ENCODE measurements around the gene WDPCP. TPM values are rescaled to one million over a fixed set of nuclear protein-coding genes. Genes with fewer than 3 reads are reported as not detected.

WDPCP gene
- total and polyA plus RNA-seq, 2 of the 13 experiments (the other 11 are each of a cell fraction or from before 2014, with no cell fraction given) = 2.9 to 5.2 TPM

DNA sequence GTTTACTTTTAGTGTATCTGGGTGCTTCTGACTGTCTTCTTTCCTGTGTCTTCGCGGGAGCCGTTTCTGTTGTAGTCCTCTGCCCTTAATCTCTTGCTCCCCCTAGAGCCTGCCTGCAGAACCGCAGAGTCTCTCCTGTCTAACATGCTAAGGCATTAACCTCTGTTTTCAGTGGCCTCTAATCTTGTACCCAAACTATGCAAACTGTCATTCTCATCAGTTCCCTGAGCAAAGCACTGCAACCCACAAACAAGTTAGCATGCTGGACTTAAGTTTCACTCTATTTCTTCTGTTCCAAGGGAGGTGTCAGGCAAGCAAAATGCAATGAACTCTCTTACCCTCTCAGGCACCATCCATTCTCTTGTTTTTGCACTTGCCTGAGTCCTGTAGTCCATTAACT lies 399.3 kb downstream of the WDPCP start (continued):
- TF ChIP-seq ELF4 (CRISPR knock-in tag; IDR thresholded peaks at IDR 0.05; ENCODE audit: borderline replicate concordance) (no peak), U2AF2 (IDR thresholded peaks at IDR 0.05; ENCODE audit: low read depth, low read length) (no peak), NKX3-1 (CRISPR knock-in tag; IDR thresholded peaks at IDR 0.05) (no peak), HMG20A (CRISPR knock-in tag; IDR thresholded peaks at IDR 0.05; ENCODE audit: borderline replicate concordance) (peak; percentile 26; the same call in 1 of the 2 replicates), ZNF703 (CRISPR knock-in tag; IDR thresholded peaks at IDR 0.05; ENCODE audit: borderline replicate concordance) (no peak), ZNF713 (CRISPR knock-in tag; IDR thresholded peaks at IDR 0.05) (no peak), PCBP1 (IDR thresholded peaks at IDR 0.05; ENCODE audit: borderline replicate concordance, low read depth, low read length) (no peak), KDM4B (CRISPR knock-in tag; IDR thresholded peaks at IDR 0.05) (no peak), EEA1 (CRISPR knock-in tag; IDR thresholded peaks at IDR 0.05; ENCODE audit: borderline replicate concordance) (no peak), ZNF180 (CRISPR knock-in tag; IDR thresholded peaks at IDR 0.05; ENCODE audit: borderline replicate concordance, low read depth) (no peak), ZNF431 (CRISPR knock-in tag; IDR thresholded peaks at IDR 0.05; ENCODE audit: borderline replicate concordance, low read depth) (no peak), ZNF547 (CRISPR knock-in tag; IDR thresholded peaks at IDR 0.05) (no peak), ERF (CRISPR knock-in tag; IDR thresholded peaks at IDR 0.05) (peak; percentile 73), SP4 (CRISPR knock-in tag; IDR thresholded peaks at IDR 0.05) (no peak), HDAC1 (CRISPR knock-in tag; IDR thresholded peaks at IDR 0.05) (no peak), TGIF2 (CRISPR knock-in tag; IDR thresholded peaks at IDR 0.05) (no peak), PAX8 (CRISPR knock-in tag; IDR thresholded peaks at IDR 0.05; ENCODE audit: borderline replicate concordance) (no peak)
- TF ChIP-seq, protein P1, sequence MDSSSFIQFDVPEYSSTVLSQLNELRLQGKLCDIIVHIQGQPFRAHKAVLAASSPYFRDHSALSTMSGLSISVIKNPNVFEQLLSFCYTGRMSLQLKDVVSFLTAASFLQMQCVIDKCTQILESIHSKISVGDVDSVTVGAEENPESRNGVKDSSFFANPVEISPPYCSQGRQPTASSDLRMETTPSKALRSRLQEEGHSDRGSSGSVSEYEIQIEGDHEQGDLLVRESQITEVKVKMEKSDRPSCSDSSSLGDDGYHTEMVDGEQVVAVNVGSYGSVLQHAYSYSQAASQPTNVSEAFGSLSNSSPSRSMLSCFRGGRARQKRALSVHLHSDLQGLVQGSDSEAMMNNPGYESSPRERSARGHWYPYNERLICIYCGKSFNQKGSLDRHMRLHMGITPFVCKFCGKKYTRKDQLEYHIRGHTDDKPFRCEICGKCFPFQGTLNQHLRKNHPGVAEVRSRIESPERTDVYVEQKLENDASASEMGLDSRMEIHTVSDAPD (CRISPR knock-in tag; IDR thresholded peaks at IDR 0.05) = no peak
- TF ChIP-seq, protein P2, sequence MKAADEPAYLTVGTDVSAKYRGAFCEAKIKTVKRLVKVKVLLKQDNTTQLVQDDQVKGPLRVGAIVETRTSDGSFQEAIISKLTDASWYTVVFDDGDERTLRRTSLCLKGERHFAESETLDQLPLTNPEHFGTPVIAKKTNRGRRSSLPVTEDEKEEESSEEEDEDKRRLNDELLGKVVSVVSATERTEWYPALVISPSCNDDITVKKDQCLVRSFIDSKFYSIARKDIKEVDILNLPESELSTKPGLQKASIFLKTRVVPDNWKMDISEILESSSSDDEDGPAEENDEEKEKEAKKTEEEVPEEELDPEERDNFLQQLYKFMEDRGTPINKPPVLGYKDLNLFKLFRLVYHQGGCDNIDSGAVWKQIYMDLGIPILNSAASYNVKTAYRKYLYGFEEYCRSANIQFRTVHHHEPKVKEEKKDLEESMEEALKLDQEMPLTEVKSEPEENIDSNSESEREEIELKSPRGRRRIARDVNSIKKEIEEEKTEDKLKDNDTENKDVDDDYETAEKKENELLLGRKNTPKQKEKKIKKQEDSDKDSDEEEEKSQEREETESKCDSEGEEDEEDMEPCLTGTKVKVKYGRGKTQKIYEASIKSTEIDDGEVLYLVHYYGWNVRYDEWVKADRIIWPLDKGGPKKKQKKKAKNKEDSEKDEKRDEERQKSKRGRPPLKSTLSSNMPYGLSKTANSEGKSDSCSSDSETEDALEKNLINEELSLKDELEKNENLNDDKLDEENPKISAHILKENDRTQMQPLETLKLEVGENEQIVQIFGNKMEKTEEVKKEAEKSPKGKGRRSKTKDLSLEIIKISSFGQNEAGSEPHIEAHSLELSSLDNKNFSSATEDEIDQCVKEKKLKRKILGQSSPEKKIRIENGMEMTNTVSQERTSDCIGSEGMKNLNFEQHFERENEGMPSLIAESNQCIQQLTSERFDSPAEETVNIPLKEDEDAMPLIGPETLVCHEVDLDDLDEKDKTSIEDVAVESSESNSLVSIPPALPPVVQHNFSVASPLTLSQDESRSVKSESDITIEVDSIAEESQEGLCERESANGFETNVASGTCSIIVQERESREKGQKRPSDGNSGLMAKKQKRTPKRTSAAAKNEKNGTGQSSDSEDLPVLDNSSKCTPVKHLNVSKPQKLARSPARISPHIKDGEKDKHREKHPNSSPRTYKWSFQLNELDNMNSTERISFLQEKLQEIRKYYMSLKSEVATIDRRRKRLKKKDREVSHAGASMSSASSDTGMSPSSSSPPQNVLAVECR (CRISPR knock-in tag; IDR thresholded peaks at IDR 0.05; ENCODE audit: borderline replicate concordance) = no peak; the same call in 1 of the 2 replicates
- TF ChIP-seq, protein P3, sequence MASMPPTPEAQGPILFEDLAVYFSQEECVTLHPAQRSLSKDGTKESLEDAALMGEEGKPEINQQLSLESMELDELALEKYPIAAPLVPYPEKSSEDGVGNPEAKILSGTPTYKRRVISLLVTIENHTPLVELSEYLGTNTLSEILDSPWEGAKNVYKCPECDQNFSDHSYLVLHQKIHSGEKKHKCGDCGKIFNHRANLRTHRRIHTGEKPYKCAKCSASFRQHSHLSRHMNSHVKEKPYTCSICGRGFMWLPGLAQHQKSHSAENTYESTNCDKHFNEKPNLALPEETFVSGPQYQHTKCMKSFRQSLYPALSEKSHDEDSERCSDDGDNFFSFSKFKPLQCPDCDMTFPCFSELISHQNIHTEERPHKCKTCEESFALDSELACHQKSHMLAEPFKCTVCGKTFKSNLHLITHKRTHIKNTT (CRISPR knock-in tag; IDR thresholded peaks at IDR 0.05) = no peak
- TF ChIP-seq, protein P4, sequence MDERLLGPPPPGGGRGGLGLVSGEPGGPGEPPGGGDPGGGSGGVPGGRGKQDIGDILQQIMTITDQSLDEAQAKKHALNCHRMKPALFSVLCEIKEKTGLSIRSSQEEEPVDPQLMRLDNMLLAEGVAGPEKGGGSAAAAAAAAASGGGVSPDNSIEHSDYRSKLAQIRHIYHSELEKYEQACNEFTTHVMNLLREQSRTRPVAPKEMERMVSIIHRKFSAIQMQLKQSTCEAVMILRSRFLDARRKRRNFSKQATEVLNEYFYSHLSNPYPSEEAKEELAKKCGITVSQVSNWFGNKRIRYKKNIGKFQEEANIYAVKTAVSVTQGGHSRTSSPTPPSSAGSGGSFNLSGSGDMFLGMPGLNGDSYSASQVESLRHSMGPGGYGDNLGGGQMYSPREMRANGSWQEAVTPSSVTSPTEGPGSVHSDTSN (CRISPR knock-in tag; IDR thresholded peaks at IDR 0.05) = no peak
- TF ChIP-seq, protein P5, sequence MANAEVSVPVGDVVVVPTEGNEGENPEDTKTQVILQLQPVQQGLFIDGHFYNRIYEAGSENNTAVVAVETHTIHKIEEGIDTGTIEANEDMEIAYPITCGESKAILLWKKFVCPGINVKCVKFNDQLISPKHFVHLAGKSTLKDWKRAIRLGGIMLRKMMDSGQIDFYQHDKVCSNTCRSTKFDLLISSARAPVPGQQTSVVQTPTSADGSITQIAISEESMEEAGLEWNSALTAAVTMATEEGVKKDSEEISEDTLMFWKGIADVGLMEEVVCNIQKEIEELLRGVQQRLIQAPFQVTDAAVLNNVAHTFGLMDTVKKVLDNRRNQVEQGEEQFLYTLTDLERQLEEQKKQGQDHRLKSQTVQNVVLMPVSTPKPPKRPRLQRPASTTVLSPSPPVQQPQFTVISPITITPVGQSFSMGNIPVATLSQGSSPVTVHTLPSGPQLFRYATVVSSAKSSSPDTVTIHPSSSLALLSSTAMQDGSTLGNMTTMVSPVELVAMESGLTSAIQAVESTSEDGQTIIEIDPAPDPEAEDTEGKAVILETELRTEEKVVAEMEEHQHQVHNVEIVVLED (CRISPR knock-in tag; IDR thresholded peaks at IDR 0.05; ENCODE audit: borderline replicate concordance) = no peak

All from HepG2 (cell line).